Neural cell (in vitro differentiated cells): ENCODE data around the gene PLAC9. TPM values are rescaled to one million over a fixed set of nuclear protein-coding genes. Genes with fewer than 3 reads are reported as not detected.

Experiments
- H2AFZ ChIP-seq: fragments of 200-600, 300-800 bp; sonication (generic), shearing (Covaris generic); 2 replicates; pipeline ENCODE4 v1.6.0; 2014; ENCODE audit warnings: low read depth, mild to moderate bottlenecking, antibody characterized with exemption, low read length, moderate library complexity
- H3F3A ChIP-seq: fragments of 200-600 bp; shearing (Covaris generic); 2 replicates; pipeline ENCODE4 v1.6.1; 2016; ENCODE audit warnings: mild to moderate bottlenecking, moderate library complexity, mixed read lengths, antibody characterized with exemption, low read length; ENCODE audit not compliant: insufficient read depth, poor library complexity, severe bottlenecking
- H3K27ac ChIP-seq: fragments of 200-600, 300-800 bp; sonication (generic), shearing (Covaris generic); 2 replicates; pipeline ENCODE4 v1.5.1; 2014; ENCODE audit warnings: mild to moderate bottlenecking, low read length, moderate library complexity
- H3K27me3 ChIP-seq: fragments of 300-800, 200-600 bp; sonication (generic), shearing (Covaris generic); 2 replicates; pipeline ENCODE4 v1.6.0; 2014; ENCODE audit warnings: mild to moderate bottlenecking, low read depth, low read length, moderate library complexity; ENCODE audit not compliant: insufficient read depth
- H3K36me3 ChIP-seq: fragments of 300-800, 200-600 bp; sonication (generic), shearing (Covaris generic); 2 replicates; pipeline ENCODE4 v1.5.1; 2014; ENCODE audit warnings: mild to moderate bottlenecking, antibody characterized with exemption, low read length, moderate library complexity; ENCODE audit not compliant: insufficient read depth
- H3K4me2 ChIP-seq: fragments of 300-800, 200-600 bp; sonication (generic), shearing (Covaris generic); 2 replicates; pipeline ENCODE4 v1.6.0; 2014; ENCODE audit warnings: mild to moderate bottlenecking, low read length
- H3K4me3 ChIP-seq: fragments of 300-800, 200-600 bp; sonication (generic), shearing (Covaris generic); 2 replicates; pipeline ENCODE4 v1.5.1; 2014; ENCODE audit warnings: mild to moderate bottlenecking, low read length, moderate library complexity
- H3K79me2 ChIP-seq: fragments of 200-600 bp; shearing (Covaris generic); replicated peaks from 2 replicates; pipeline ENCODE4 v1.6.0; 2014; ENCODE audit warnings: mild to moderate bottlenecking, low read length, moderate library complexity; ENCODE audit not compliant: insufficient read depth
- H3K9ac ChIP-seq: fragments of 300-800, 200-600 bp; sonication (generic), shearing (Covaris generic); 2 replicates; pipeline ENCODE4 v1.6.1; 2016; ENCODE audit warnings: mild to moderate bottlenecking, low read length, mixed read lengths
- H3K9me2 ChIP-seq: fragments of 200-600 bp; shearing (Covaris generic); 2 replicates; pipeline ENCODE4 v1.6.1; 2016; ENCODE audit warnings: mild to moderate bottlenecking, low read length, mixed read lengths; ENCODE audit not compliant: insufficient read depth
- H3K9me3 ChIP-seq: fragments of 200-600, 300-800 bp; sonication (generic), shearing (Covaris generic); 2 replicates; pipeline ENCODE4 v1.6.1; 2016; ENCODE audit warnings: mild to moderate bottlenecking, mixed run types, low read length, moderate library complexity, mixed read lengths
- H4K20me1 ChIP-seq: fragments of 200-600 bp; shearing (Covaris generic); 2 replicates; pipeline ENCODE4 v1.6.1; 2016; ENCODE audit warnings: mild to moderate bottlenecking, mixed run types; ENCODE audit not compliant: insufficient read depth
- CTCF ChIP-seq: fragments of 450-650 bp; IDR thresholded peaks from 2 replicates; pipeline ENCODE4 v1.5.1; 2014; ENCODE audit warnings: antibody characterized with exemption, mild to moderate bottlenecking, moderate library complexity; ENCODE audit not compliant: poor library complexity, severe bottlenecking
- EP300 ChIP-seq: fragments of 450-650 bp; conservative IDR thresholded peaks from 2 replicates; pipeline ENCODE4 v1.6.1; 2014; ENCODE audit warnings: antibody characterized with exemption, mild to moderate bottlenecking, moderate library complexity; ENCODE audit not compliant: poor library complexity, severe bottlenecking
- EZH2 ChIP-seq: fragments of 200-600, 300-800 bp; shearing (Covaris generic), sonication (generic); IDR thresholded peaks from 2 replicates; pipeline ENCODE4 v1.6.1; 2014; ENCODE audit warnings: antibody characterized with exemption, low read length, borderline replicate concordance, mild to moderate bottlenecking; ENCODE audit not compliant: insufficient read depth, poor library complexity, severe bottlenecking
- MXI1 ChIP-seq: fragments of 450-650 bp; conservative IDR thresholded peaks from 2 replicates; pipeline ENCODE4 v1.6.1; 2014; ENCODE audit warnings: antibody characterized with exemption, mild to moderate bottlenecking; ENCODE audit not compliant: poor library complexity, severe bottlenecking
- POLR2AphosphoS5 ChIP-seq: IDR thresholded peaks from 2 replicates; pipeline ENCODE4 v1.6.1; 2012
- RAD21 ChIP-seq: fragments of 450-650 bp; conservative IDR thresholded peaks from 2 replicates; pipeline ENCODE4 v1.6.1; 2014; ENCODE audit warnings: antibody characterized with exemption, mild to moderate bottlenecking, moderate library complexity
- SMC3 ChIP-seq: fragments of 450-650 bp; conservative IDR thresholded peaks from 2 replicates; pipeline ENCODE4 v1.6.1; 2014; ENCODE audit warnings: antibody characterized with exemption, mild to moderate bottlenecking, moderate library complexity; ENCODE audit not compliant: poor library complexity
- TAF1 ChIP-seq: IDR thresholded peaks from 2 replicates; pipeline ENCODE4 v1.6.1; 2012; ENCODE audit warnings: low read depth
- polyA plus RNA-seq: library from polyadenylated mRNA; depleted of rRNA; stranded (reverse); fragments of >200 nt; gene quantifications from 2 replicates; pipeline ENCODE4 v1.2.3, GENCODE V29; 2014
- TF ChIP-seq, protein P1 (sequence below): IDR thresholded peaks from 2 replicates; pipeline ENCODE4 v1.6.1; 2012; ENCODE audit warnings: borderline replicate concordance

The PLAC9 gene
- polyA plus RNA-seq, 1 donor from 2014 or later: not detected

DNA sequence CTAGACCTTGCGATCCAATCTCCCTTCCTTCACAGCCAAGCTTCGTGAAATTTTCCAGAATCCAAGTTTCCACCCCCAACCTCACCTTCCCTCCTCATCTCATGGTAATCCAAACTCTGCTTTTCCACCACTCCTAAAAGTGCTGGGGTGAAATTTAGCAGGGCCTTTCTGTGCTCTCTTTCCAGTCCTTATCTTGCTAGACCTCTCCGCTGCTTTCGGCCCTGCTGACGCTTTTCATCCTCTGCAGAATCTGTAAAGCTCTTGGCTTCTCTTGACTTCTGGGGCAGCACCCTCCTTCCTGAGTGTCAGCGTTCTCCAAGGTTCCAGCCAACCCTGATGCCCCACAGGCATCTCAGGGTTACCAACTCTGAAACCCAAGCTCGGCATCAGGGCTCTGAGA is 7.7 kb downstream of the PLAC9 start:
- TF ChIP-seq EZH2: no peak
- TF ChIP-seq RAD21: no peak
- TF ChIP-seq MXI1: no peak
- no peak for TF ChIP-seq POLR2AphosphoS5
- no peak for TF ChIP-seq TAF1
- no peak for TF ChIP-seq EP300
- TF ChIP-seq CTCF: no peak
- TF ChIP-seq, protein P1, sequence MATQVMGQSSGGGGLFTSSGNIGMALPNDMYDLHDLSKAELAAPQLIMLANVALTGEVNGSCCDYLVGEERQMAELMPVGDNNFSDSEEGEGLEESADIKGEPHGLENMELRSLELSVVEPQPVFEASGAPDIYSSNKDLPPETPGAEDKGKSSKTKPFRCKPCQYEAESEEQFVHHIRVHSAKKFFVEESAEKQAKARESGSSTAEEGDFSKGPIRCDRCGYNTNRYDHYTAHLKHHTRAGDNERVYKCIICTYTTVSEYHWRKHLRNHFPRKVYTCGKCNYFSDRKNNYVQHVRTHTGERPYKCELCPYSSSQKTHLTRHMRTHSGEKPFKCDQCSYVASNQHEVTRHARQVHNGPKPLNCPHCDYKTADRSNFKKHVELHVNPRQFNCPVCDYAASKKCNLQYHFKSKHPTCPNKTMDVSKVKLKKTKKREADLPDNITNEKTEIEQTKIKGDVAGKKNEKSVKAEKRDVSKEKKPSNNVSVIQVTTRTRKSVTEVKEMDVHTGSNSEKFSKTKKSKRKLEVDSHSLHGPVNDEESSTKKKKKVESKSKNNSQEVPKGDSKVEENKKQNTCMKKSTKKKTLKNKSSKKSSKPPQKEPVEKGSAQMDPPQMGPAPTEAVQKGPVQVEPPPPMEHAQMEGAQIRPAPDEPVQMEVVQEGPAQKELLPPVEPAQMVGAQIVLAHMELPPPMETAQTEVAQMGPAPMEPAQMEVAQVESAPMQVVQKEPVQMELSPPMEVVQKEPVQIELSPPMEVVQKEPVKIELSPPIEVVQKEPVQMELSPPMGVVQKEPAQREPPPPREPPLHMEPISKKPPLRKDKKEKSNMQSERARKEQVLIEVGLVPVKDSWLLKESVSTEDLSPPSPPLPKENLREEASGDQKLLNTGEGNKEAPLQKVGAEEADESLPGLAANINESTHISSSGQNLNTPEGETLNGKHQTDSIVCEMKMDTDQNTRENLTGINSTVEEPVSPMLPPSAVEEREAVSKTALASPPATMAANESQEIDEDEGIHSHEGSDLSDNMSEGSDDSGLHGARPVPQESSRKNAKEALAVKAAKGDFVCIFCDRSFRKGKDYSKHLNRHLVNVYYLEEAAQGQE: no peak
- TF ChIP-seq SMC3: no peak
- no peaks in the 10 kb centered on the region for H3K79me2 ChIP-seq
- H3K9me2 ChIP-seq: no peaks in the 10 kb centered on the region
- no peaks in the 10 kb centered on the region for H3K9me3 ChIP-seq
- H3K4me3 ChIP-seq: no peak overlapping the region
- no peak overlapping the region for H3K4me2 ChIP-seq
- no peak overlapping the region for H3K27ac ChIP-seq
- H3K27me3 ChIP-seq: no peaks in the 10 kb centered on the region
- no peak overlapping the region for H2AFZ ChIP-seq
- H3F3A ChIP-seq: no peaks in the 10 kb centered on the region
- no peak overlapping the region for H3K9ac ChIP-seq
- H3K36me3 ChIP-seq: no peaks in the 10 kb centered on the region
- no peaks in the 10 kb centered on the region for H4K20me1 ChIP-seq

- Histone ChIP-seq H3K79me2 (no peaks in the 10 kb centered on the region), H3F3A (no peaks in the 10 kb centered on the region), H3K27ac (no peak overlapping the region), H3K9me3 (no peaks in the 10 kb centered on the region), H2AFZ (no peak overlapping the region), H3K36me3 (no peaks in the 10 kb centered on the region), H3K9ac (no peak overlapping the region), H3K4me3 (no peak overlapping the region), H3K4me2 (no peak overlapping the region), H3K27me3 (no peaks in the 10 kb centered on the region), H4K20me1 (no peaks in the 10 kb centered on the region), H3K9me2 (no peaks in the 10 kb centered on the region)
- TF ChIP-seq RAD21: no peak
- no peak for TF ChIP-seq EZH2
- no peak for TF ChIP-seq MXI1
- TF ChIP-seq EP300: no peak
- TF ChIP-seq TAF1: no peak
- no peak for TF ChIP-seq CTCF
- TF ChIP-seq SMC3: no peak
- no peak for TF ChIP-seq POLR2AphosphoS5
Observed at GRCh38 chr10:80141696-80142460, 9.3 kb downstream of the PLAC9 start.
